K562 (cell line): ENCODE measurements around the gene MTHFS. TPM values are rescaled to one million over a fixed set of nuclear protein-coding genes. Genes with fewer than 3 reads are reported as not detected.

Experiments
- ATAC-seq: fragments of 200-7000 bp; cut with Tn5 transposase; 3 replicates; pipeline ENCODE4 v1.9.1; 2020; ENCODE audit warnings: moderate library complexity
- BruUV-seq: library from RNA; stranded (reverse); fragments of 400-500 nt; replicated peaks from 2 replicates; lab custom pipeline; 2021; lab: Mats Ljungman, UMichigan
- CTCF ChIA-PET: fragments of 300-600 bp; formaldehyde crosslinking; extraction: SDS; loops from one replicate; lab custom pipeline; 2021; ENCODE audit warnings: low intra/inter-chr PET ratio; lab: Yijun Ruan, JAX
- POLR2A ChIA-PET: fragments of 300-600, 350-650 bp; sonication (Branson Sonifier 250); formaldehyde crosslinking; extraction: SDS; loops from one replicate; lab custom pipeline; 2021; ENCODE audit warnings: antibody characterized with exemption, inconsistent platforms; lab: Yijun Ruan, JAX
- DNase-seq, 4 experiments: peaks; one replicate each; pipeline versions ENCODE4 v3.0.0 to v3.0.0-alpha.2; 2011 to 2018; ENCODE audit warnings: low spot score in 3 of 4, mixed read lengths in 3 of 4; ENCODE audit errors: extremely low read depth in 1 of 4
- FAIRE-seq: peaks from 2 replicates; lab custom pipeline; 2011; peaks lifted over from hg19 to GRCh38; lab: Jason Lieb, UNC
- H2AFZ ChIP-seq: 2 replicates; pipeline ENCODE4 v1.6.0; 2011; ENCODE audit warnings: low read depth, low read length, control low read depth, inconsistent platforms
- H3K27ac ChIP-seq: fragments of 200-600 bp; 3 replicates; pipeline ENCODE4 v1.8.0; 2011; ENCODE audit warnings: low read depth, mild to moderate bottlenecking, control low read depth, inconsistent platforms, low read length, moderate library complexity, mixed read lengths; ENCODE audit errors: extremely low read depth
- H3K27me3 ChIP-seq, 2 experiments: fragments of 300-600 bp in 1 of 2; 2 replicates in 1 of 2; 3 replicates in 1 of 2; pipeline versions ENCODE4 v1.6.0 to v1.8.0; 2011; ENCODE audit warnings: inconsistent platforms in 2 of 2, low read length in 2 of 2, mild to moderate bottlenecking in 1 of 2, mixed read lengths in 1 of 2, moderate library complexity in 1 of 2; ENCODE audit not compliant: control insufficient read depth in 2 of 2, insufficient read depth in 2 of 2
- H3K36me3 ChIP-seq: fragments of 300-600 bp; 3 replicates; pipeline ENCODE4 v1.8.0; 2011; ENCODE audit warnings: mild to moderate bottlenecking, low read length, inconsistent platforms; ENCODE audit not compliant: control insufficient read depth, insufficient read depth
- H3K4me1 ChIP-seq, 2 experiments: fragments of 200-600 bp in 1 of 2; replicated peaks in 1 of 2; 2 replicates in 1 of 2; 3 replicates in 1 of 2; pipeline versions ENCODE4 v1.5.1 to v1.8.0; 2011; ENCODE audit warnings: inconsistent platforms in 2 of 2, low read length in 2 of 2, mild to moderate bottlenecking in 1 of 2, mixed read lengths in 1 of 2, moderate library complexity in 1 of 2; ENCODE audit not compliant: control insufficient read depth in 2 of 2, insufficient read depth in 2 of 2
- H3K4me2 ChIP-seq: 2 replicates; pipeline ENCODE4 v1.6.1; 2011; ENCODE audit warnings: low read length, control low read depth, inconsistent platforms, mixed read lengths; ENCODE audit not compliant: insufficient read depth
- H3K4me3 ChIP-seq: fragments of 200-600 bp; sonication (generic), shearing (Covaris generic); 2 replicates; pipeline ENCODE4 v1.5.1; 2016; ENCODE audit warnings: control low read depth, inconsistent platforms
- H3K79me2 ChIP-seq: fragments of 200-600 bp; 3 replicates; pipeline ENCODE4 v1.8.0; 2011; ENCODE audit warnings: low read length, inconsistent platforms; ENCODE audit not compliant: control insufficient read depth, insufficient read depth
- H3K9ac ChIP-seq, 2 experiments: 2 replicates each; pipeline versions ENCODE4 v1.6.0 to v1.6.1; 2011; ENCODE audit warnings: low read depth in 2 of 2, low read length in 2 of 2, control low read depth in 1 of 2, inconsistent platforms in 1 of 2, mild to moderate bottlenecking in 1 of 2, mixed read lengths in 1 of 2; ENCODE audit not compliant: insufficient read depth in 1 of 2
- H3K9me1 ChIP-seq: one replicate; pipeline ENCODE4 v1.6.0; 2011; ENCODE audit warnings: inconsistent platforms, mild to moderate bottlenecking, low read length, moderate library complexity; ENCODE audit not compliant: control insufficient read depth, insufficient read depth
- H3K9me3 ChIP-seq: replicated peaks from 2 replicates; pipeline ENCODE4 v1.5.1; 2011; ENCODE audit warnings: low read depth, low read length, inconsistent platforms; ENCODE audit not compliant: control insufficient read depth, insufficient read depth
- H4K20me1 ChIP-seq: replicated peaks from 2 replicates; pipeline ENCODE4 v1.6.1; 2011; ENCODE audit warnings: low read length, inconsistent platforms, mixed read lengths; ENCODE audit not compliant: control insufficient read depth, insufficient read depth
- ATF1 ChIP-seq, 2 experiments: fragments of 450-650 bp in 1 of 2; IDR thresholded peaks; 2 replicates each; pipeline ENCODE4 v1.6.1; 2016; ENCODE audit warnings: missing compliant biosample characterization in 1 of 2, missing genetic modification characterization in 1 of 2
- ATF3 ChIP-seq, 2 experiments: fragments of 450-650 bp in 1 of 2; sonication (generic) in 1 of 2; formaldehyde crosslinking in 1 of 2; IDR thresholded peaks in 1 of 2; conservative IDR thresholded peaks in 1 of 2; 2 replicates each; pipeline versions ENCODE4 v1.6.1 to v1.8.1; 2016 to 2023; ENCODE audit warnings: mild to moderate bottlenecking in 2 of 2, moderate library complexity in 2 of 2, inconsistent platforms in 1 of 2, missing genetic modification reagents in 1 of 2
- ATF7 ChIP-seq: fragments of 450-650 bp; IDR thresholded peaks from 2 replicates; pipeline ENCODE4 v1.7.1; 2014; ENCODE audit warnings: mild to moderate bottlenecking, moderate library complexity
- CGGBP1 ChIP-seq: fragments of 250-450 bp; sonication (Bioruptor Pico); IDR thresholded peaks from 2 replicates; pipeline ENCODE4 v1.9.0; 2021; ENCODE audit warnings: mild to moderate bottlenecking
- CREM ChIP-seq: IDR thresholded peaks from 2 replicates; pipeline ENCODE4 v1.6.1; 2014; ENCODE audit warnings: antibody characterized with exemption, low read depth
- PBX2 ChIP-seq, 2 experiments: IDR thresholded peaks in 1 of 2; conservative IDR thresholded peaks in 1 of 2; 2 replicates each; pipeline ENCODE4 v1.6.1; 2016; ENCODE audit warnings: low read depth in 2 of 2, mild to moderate bottlenecking in 1 of 2, missing compliant biosample characterization in 1 of 2, missing genetic modification characterization in 1 of 2, moderate library complexity in 1 of 2
- RFX5 ChIP-seq: IDR thresholded peaks from 2 replicates; pipeline ENCODE4 v1.6.1; 2011; ENCODE audit warnings: low read depth, mild to moderate bottlenecking, improper control_type of control experiment, low read length
- SRSF7 ChIP-seq: fragments of 200-400 bp; formaldehyde crosslinking; optimal IDR thresholded peaks from 2 replicates; pipeline ENCODE3; 2017; ENCODE audit warnings: mild to moderate bottlenecking, low read depth, low read length
- TCF15 ChIP-seq: fragments of 250-450 bp; sonication (Bioruptor Pico); IDR thresholded peaks from 2 replicates; pipeline ENCODE4 v1.8.0; 2022; ENCODE audit warnings: moderate library complexity, mild to moderate bottlenecking, inconsistent platforms
- TCF7 ChIP-seq: sonication (generic); IDR thresholded peaks from 2 replicates; pipeline ENCODE4 v1.6.1; 2016; ENCODE audit warnings: antibody characterized with exemption, borderline replicate concordance
- WGBS: fragments of 100-300 bp; shearing (Covaris generic); methylation state at CpG from one replicate; pipeline ENCODE4 v1.1.6; 2016; ENCODE audit warnings: low coverage, mixed read lengths; ENCODE audit not compliant: insufficient coverage; ENCODE audit errors: missing lambda C conversion rate; 5-methylcytosine and 5-hydroxymethylcytosine counted together
- in situ Hi-C: fragments of 300-500 bp; cut with MboI; formaldehyde crosslinking; loops from 4 replicates; pipeline ENCODE4 v1.15.0; 2018; ENCODE audit warnings: inconsistent platforms, mixed read lengths
- intact Hi-C: fragments of 100-400 bp; cut with micrococcal nuclease; formaldehyde crosslinking; loops from 2 replicates; pipeline ENCODE4 v1.14.2; 2022
- polyA plus RNA-seq, 8 experiments: library from polyadenylated mRNA; depleted of rRNA in 4 of 8; stranded (reverse) in 5 of 8; unstranded in 3 of 8; fragments of >200 nt; fragmentation: Nextera tagmentation in 2 of 8; fragmentation: Illumina TruSeq in 1 of 8; extraction: Ambion mirVana in 2 of 8; extraction: Trizol in 1 of 8; gene quantifications; 2 replicates each; pipeline versions ENCODE4 v1.2.1 to v1.2.3, GENCODE V29; 2011 to 2014; ENCODE audit warnings: inconsistent platforms in 1 of 8, missing spikeins in 1 of 8
- total RNA-seq, 7 experiments: library from RNA; depleted of rRNA in 6 of 7; stranded (reverse); fragments of >200 nt in 6 of 7; fragmentation: Illumina TruSeq in 2 of 7; extraction: Trizol in 2 of 7; gene quantifications; 2 replicates each; pipeline versions ENCODE4 v1.2.1 to v1.2.3, GENCODE V29; 2011 to 2021; ENCODE audit warnings: low replicate concordance in 1 of 7

The MTHFS gene
- total and polyA plus RNA-seq, 9 of the 15 experiments (the other 6 are each of a cell fraction or from before 2014, with no cell fraction given): 17.8 to 79.3 (median 41.7) TPM

- Histone ChIP-seq H3K27me3 (no peaks in the 10 kb centered on the region; a peak in 1 of 5 replicates), H3K36me3 (no peaks in the 10 kb centered on the region), H3K4me1 (peaks cover 0 to 14% of the 10 kb centered on the region in 2 experiments; a peak in 3 of 5 replicates), H3K4me3 (no peak overlapping the region), H3K9me1 (no peaks in the 10 kb centered on the region), H2AFZ (peak overlapping the region; percentile 53), H3K4me2 (0 out of 2 replicates have a peak overlapping the region, but pooled peaks have one; percentile 7), H3K9ac (no peak overlapping the region), H3K27ac (no peak overlapping the region), H3K79me2 (no peaks in the 10 kb centered on the region), H3K9me3 (no peaks in the 10 kb centered on the region), H4K20me1 (no peaks in the 10 kb centered on the region)
- no TSS peak for BruUV-seq
- no peak; the same call in 2 of the 3 replicates for ATAC-seq
- WGBS: 12% methylated on average over 7 of the region's 7 CpGs
- intact Hi-C loops (no loop called here), in situ Hi-C loops (no loop called here)
- CTCF ChIA-PET: no interaction called here
- no peak for FAIRE-seq
- no peak for DNase-seq
- POLR2A ChIA-PET: no interaction called here
- TF ChIP-seq ATF1 (CRISPR knock-in tag; IDR thresholded peaks at IDR 0.05) (no peak), ATF1 (tag; IDR thresholded peaks at IDR 0.05) (peak; percentile 40; the same call in 1 of the 2 replicates), CGGBP1 (no peak), TCF7 (no peak), CREM (peak; percentile 64), PBX2 (CRISPR knock-in tag; IDR thresholded peaks at IDR 0.05; ENCODE audit: low read depth) (no peak), PBX2 (tag; conservative IDR thresholded peaks at IDR 0.05; ENCODE audit: low read depth) (peak; percentile 20; the same call in 1 of the 2 replicates), ATF3 (IDR thresholded peaks at IDR 0.05) (0 out of 2 replicates have a peak, but pooled peaks have one; percentile 35), ATF3 (CRISPR knock-in tag; conservative IDR thresholded peaks at IDR 0.05) (no peak), ATF7 (peak; percentile 29; the same call in 1 of the 2 replicates), SRSF7 (no peak), TCF15 (CRISPR knock-in tag) (no peak), RFX5 (peak; percentile 93)
- TF ChIP-seq, all 486 proteins: peak for 6
These were observed 47.8 kb upstream of the MTHFS start for GRCh38 chr15:79944622-79945021.
